HG03103 (cell line): ENCODE results near the gene SRSF4.
A peak's percentile ranks its signal among the peaks of the same experiment; 100 is the strongest.

ENCODE experiments used
- ATAC-seq: cut with Tn5 transposase; IDR thresholded peaks from one replicate; pipeline ENCODE4 v1.9.1; 2021; ENCODE audit warnings: low read depth; ENCODE audit not compliant: unreplicated experiment

Gene SRSF4

DNA sequence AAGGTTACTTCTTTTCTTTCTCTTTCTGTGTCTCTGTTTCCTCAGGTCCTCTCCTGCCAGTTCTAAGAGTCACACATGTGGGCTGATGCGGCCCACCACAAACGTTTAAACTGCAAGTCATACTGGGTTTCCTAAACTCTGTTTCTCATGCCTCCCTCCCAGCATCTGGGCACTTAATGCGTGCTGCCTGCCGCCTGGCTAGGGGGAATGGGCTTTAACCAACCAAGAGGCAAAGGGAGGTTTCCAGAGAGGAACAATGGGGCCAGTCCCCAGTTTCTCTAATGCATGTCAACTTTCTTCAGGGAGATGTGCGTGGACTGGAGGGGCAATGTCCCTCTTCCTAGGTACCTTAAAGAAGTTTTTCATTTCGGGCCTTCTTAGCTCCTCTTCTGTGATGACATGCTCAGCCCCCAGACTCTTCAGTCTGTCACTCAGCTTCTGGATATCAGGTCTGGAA, 19.9 kb upstream of the SRSF4 start:
- ATAC-seq = no peak

GRCh38 chr1:29200906-29201594, 19.4 kb upstream of the SRSF4 start:
- no peak for ATAC-seq

- no peak for ATAC-seq
These were observed 16.3 kb upstream of the SRSF4 start for GRCh38 chr1:29197993-29198392.

- no peak for ATAC-seq
These were observed 15.9 kb upstream of the SRSF4 start for GRCh38 chr1:29197590-29197924.

GRCh38 chr1:29196863-29197589, 15.3 kb upstream of the SRSF4 start:
- no peak for ATAC-seq

DNA sequence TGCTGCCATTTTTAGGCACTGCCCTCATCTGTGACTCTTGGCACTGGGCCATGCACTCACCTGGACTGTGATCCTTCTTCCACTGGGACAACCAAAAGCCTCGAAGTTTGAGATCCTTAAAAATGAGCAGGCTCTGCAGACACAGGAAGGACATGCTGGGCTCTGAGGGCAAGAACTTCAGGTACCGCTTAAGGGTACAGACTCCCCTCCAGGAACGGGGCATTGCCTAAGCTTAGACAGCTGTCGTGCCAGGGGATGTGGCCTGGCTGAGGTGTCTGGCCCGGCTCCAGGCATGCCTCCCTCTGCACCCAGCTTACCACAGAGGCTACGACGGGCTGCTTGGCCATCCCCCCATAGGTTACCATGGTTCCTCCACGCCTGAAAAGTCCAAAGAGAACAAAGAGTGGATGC, 14.2 kb upstream of the SRSF4 start:
- no peak for ATAC-seq

DNA sequence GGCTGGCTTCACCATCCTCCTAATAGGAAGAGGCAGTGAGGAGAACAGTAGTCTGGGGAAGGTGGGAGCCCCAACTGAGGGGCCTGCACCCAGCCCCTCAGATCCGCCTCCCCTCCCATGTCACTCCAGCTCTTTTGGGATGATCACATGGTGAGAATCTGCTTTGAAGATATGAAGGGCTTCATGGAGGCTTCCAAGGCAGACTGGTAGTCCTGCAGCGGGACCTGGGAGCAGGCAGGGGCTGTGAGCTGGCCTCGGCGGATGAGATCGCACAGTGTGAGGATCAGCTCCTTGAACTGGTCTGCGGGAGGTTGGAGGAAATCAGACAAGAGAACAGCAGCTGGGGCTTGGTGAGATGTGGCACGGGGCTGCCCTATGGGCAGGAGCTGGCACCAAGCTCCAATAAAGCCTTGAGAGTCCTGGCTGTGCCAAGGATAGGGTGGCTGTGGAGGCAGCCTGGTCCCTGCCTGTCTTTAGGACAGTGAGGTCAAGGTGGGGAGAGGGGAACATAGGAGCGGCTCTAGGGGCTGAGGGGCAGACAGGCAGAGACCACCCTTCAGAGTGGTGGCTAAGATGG, 12.3 kb upstream of the SRSF4 start:
- ATAC-seq = no peak

- ATAC-seq = no peak
These were observed 9.0 kb upstream of the SRSF4 start for GRCh38 chr1:29190718-29191117.

GRCh38 chr1:29186707-29187106, 5.0 kb upstream of the SRSF4 start:
- ATAC-seq = no peak

GRCh38 chr1:29186252-29186651, 4.6 kb upstream of the SRSF4 start:
- no peak for ATAC-seq

DNA sequence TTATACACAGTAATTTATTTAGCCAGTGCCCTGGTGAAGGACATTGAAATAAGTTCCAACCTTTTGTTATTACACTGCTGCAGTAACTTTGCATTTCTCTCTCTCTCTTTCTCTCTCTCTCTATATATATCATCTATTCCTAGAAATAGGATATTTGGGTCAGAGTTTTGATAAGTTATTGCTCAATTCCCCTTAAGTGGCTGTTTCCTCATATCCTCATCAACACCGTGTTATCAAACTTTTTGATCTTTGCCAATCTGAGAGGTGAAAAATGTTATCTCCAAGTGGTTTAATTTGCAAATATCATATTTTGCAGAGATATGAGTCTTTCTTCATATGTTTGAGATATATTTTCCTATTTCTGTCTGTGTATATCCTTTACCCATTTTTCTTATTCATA, 1.6 kb upstream of the SRSF4 start:
- ATAC-seq = no peak

- ATAC-seq = peak; percentile 2
These were observed 945 bp downstream of the SRSF4 start for GRCh38 chr1:29180497-29181412.

DNA sequence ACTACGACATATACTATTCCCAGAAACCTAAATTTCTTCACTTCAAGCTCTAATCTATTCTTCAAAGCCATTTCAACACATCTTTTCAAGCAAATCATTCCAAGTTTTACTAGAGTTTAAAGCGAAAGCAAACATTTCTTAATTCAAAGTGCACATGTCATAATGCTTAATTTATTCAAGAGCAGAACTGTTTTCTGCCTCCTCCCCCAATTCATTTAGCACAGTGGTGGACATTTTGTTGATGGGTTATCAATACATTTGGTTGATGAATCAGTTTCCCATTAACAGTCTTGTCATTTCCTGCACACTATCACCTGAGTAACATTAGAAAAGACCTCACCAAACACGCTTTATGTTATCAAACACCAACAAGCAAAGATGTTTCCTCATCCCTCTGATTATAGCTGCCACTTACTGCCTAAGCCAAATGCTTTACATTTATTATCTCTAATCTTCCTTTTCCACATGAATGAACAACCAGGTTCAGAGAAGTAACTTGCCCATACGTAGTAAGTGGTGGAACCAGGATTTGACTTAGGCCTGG, 2.0 kb downstream of the SRSF4 start:
- ATAC-seq = no peak

GRCh38 chr1:29177022-29177705, 4.5 kb downstream of the SRSF4 start:
- ATAC-seq = no peak

GRCh38 chr1:29176576-29176975, 5.1 kb downstream of the SRSF4 start:
- no peak for ATAC-seq

DNA sequence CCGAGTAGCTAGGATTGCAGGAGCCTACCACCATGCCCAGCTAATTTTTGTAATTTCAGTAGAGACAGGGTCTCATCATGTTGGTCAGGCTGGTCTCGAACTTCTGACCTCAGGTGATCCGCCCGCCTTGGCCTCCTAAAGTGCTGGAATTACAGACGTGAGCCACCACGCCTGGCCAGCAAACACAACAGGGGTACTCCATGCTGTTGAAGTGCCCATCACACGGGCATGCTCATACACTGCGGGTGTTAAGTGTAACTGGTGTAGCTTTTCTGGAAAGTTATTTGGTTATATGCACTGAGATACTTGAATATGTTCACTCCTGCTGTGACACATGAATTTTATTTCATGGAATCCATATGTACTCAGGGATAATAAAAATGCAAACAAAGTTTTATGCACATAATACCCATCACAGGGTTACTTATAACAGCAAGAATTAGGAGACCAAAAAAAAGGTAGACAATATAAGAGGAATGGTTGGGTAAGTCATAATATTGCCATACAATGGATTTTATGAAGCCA, 9.2 kb downstream of the SRSF4 start:
- no peak for ATAC-seq

- no peak for ATAC-seq
These were observed 10.2 kb downstream of the SRSF4 start for GRCh38 chr1:29171521-29171920.

DNA sequence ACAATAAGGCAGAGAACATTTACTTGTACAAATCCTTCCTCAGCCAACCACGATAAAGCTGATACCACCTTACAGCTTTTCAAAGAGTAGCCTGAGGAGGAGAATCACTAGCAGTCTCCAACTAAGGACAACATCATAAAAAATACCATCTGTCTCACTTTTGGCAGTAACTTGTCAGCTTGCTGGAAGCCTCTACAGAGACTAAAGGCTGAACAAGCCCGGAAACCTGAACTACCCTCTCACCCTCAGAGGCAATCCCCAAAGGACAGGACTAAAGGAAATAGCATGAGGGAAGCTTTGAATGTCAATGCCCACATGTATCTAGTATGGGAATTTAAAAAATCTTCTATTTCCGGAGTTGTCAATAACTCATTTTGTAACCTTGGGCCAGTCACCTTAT, 10.6 kb downstream of the SRSF4 start:
- no peak for ATAC-seq

GRCh38 chr1:29169976-29170375, 11.7 kb downstream of the SRSF4 start:
- ATAC-seq = no peak

- ATAC-seq = no peak
These were observed 13.8 kb downstream of the SRSF4 start for GRCh38 chr1:29167904-29168303.
